ENCODE measurements around the gene CACNG5.

Gene CACNG5

GRCh38 chr17:66822009-66822408 lies 12.9 kb upstream of the CACNG5 start:
- DNase-seq (ENCODE audit: low read depth in 2 of 2) = no peak

DNA sequence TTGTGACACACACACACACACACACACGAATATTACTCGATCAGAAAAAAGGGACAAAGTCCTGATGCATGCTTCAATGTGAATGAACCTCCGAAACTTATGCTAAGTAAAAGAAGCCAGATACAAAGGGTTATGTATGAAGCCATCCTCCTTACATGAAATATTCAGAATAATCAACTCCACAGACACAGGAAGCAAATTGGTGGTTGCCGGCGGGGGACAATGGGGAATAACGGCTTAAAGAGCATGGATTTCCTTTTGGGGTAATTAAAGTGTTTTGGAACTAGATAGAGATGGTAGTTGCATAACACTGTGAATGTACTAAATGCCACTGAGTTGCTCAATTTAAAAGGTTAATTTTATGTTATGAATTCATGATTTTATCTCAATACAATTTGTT lies 8.1 kb upstream of the CACNG5 start:
- no peak for DNase-seq (ENCODE audit: low read depth in 2 of 2)

GRCh38 chr17:66829386-66829864 lies 5.5 kb upstream of the CACNG5 start:
- DNase-seq (ENCODE audit: low read depth in 2 of 2) = peak; percentile 8 to 22

GRCh38 chr17:66829883-66830282 lies 5.0 kb upstream of the CACNG5 start:
- DNase-seq (ENCODE audit: low read depth in 2 of 2) = no peak

DNA sequence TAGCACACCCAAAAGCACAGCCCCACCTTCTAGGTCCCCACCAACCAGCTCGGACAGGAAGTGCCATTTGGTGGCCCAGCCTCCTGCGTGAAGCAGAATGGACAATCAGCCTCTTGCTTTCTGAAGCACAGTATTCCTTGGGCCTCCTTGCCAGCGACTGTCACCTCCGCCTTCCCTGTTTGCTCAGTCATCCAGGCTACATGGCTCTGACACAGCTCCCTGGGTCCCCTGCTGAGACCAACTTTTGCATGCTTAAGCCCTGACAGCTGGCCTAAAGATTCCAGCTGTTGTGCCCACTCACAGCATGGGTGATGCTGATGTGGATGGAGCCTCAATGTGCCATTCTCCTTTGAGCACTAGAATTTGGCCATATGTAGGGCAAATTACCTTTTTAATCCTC lies 4.5 kb upstream of the CACNG5 start:
- no peak for DNase-seq (ENCODE audit: low read depth in 2 of 2)

GRCh38 chr17:66831383-66832210 lies 3.3 kb upstream of the CACNG5 start:
- no peak for DNase-seq (ENCODE audit: low read depth in 2 of 2)

DNA sequence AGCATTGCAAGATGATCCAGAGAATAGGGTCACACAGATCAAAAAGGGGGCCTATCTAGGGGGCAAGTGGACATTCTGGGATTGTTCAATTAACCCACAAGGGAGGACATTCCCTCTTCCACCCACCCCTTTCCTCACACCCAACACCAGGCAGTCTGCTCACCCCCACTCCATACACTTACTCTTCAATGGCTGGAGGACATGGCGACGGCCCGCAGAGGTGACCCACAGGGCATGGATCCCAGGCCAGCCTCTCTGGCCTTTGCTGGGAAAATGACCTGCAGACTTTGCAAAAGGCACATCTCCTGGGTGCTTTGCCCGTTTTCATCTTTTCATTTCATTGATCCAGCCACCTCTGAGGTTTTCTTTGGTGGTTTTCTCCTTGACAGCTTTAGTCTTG lies 1.7 kb upstream of the CACNG5 start:
- DNase-seq (ENCODE audit: low read depth in 2 of 2) = no peak

GRCh38 chr17:66834426-66834918 lies 445 bp upstream of the CACNG5 start:
- DNase-seq (ENCODE audit: low read depth in 2 of 2) = no peak

DNA sequence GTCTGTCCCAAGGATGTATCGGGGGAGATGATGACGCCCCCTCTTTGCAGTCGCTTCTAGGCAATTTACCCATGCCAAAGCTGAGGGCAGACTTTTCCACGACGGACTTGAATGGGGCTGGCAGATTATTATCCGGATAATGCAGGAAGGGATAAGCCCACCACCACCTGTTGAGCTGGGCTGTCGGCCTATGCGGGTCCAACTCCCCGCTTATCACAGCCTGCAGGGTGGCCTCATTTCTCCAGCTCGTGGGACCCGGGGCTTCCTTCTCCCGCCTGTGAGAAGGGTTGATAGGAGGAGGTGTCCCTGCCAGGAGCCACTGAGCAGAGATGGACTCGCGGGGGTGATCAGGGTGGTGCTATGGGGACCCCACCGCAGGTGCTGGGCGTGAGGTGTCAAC lies 559 bp downstream of the CACNG5 start:
- no peak for DNase-seq (ENCODE audit: low read depth in 2 of 2)

GRCh38 chr17:66836063-66837005 lies 1.4 kb downstream of the CACNG5 start:
- no peak for DNase-seq (ENCODE audit: low read depth in 2 of 2)

DNA sequence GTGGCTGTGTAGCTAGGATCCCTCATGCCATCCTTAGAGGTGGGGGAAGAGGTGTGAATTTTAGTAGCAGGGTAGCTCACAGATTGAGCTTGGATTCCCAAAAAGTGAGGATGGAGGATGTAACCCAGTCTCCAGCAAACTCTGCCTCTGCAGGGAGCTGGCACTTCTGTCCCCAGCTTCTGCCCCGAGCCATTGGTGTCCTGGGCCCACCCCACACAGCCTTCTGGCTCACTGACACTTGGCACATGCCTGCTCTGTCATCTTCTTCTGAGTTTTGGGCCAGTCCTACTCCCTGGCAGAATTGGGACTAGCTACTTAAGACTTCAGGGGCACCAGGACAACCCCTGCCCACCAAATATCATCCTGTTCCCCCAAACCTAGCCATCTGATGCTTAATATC lies 2.3 kb downstream of the CACNG5 start:
- DNase-seq (ENCODE audit: low read depth in 2 of 2) = no peak

DNA sequence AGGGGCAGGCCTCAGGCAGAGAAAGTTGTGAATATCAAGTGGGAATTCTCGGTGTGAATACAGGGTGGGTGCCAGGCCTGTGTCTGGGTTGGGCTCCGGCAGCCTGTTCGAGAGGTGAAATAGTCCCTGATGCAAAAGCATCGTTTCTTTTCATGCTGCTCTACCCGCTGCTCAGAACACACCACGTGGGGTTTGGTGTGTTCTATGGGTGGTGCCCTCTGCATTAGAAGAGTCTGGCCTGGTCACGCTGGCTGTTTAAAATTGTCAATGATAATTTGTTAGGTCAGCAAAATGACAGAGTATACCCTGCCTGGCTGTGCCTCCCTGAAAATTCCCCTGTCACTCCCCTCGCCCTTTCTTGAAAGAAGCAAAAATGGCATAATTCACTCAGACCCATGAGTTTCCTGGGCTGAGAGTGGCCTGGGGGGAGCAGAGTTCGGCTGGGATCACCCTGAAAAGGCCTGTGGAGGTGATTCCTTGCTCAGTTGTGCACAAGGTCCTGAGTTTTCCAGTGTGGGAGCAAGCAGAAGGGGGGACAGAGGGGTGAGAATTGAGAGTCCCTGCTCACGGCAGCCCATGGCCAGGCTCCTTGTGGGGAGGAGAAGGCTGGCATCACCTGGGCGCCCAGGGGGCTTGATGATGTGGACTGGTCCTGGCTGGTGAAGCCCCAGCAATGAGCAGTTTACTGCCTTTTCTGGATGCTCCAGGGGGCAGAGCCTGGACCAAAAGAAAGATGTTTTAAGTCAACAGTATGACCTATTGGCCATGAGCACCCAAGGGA lies 3.2 kb downstream of the CACNG5 start:
- no peak for DNase-seq (ENCODE audit: low read depth in 2 of 2)

DNA sequence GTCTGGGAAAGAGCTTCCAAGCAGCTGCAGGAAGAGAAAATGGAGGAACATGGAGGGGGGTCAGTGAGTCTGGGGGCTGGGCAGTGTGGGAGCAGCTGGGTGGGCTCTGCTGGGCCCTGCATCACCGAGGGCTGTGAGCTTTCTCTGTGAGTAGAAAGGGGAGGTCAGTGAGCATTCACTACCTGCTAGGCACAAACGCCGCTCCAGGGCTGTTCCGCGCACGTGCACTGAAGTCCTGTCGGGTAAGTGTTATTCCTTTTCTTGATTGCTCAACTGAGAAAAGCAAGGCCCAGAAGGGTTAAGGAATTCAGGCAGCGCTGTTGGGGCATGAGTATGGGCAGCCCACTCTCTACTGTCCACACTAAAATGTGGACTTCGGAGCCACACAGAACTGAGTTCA lies 4.7 kb downstream of the CACNG5 start:
- no peak for DNase-seq (ENCODE audit: low read depth in 2 of 2)

DNA sequence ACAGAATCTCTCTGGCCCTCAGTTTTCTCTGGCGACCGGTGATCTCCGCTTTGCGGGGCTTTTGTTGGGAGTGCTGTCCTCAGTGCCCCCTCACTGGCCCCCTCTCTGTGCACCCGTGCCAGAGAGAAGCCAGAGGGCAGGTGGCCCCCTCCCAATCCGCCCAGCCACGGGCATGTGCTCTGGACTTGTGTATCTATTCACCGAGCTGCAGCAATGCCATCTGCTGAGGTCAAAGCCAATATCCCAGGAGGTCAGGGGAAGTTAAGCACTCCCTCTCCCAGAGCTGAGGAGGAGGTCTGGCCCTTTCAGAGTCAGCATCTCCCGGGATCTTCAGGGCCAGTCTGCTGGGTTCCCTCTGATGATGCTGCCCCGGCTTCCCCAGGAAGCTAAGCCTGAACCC lies 5.1 kb downstream of the CACNG5 start:
- DNase-seq (ENCODE audit: low read depth in 2 of 2) = no peak

DNA sequence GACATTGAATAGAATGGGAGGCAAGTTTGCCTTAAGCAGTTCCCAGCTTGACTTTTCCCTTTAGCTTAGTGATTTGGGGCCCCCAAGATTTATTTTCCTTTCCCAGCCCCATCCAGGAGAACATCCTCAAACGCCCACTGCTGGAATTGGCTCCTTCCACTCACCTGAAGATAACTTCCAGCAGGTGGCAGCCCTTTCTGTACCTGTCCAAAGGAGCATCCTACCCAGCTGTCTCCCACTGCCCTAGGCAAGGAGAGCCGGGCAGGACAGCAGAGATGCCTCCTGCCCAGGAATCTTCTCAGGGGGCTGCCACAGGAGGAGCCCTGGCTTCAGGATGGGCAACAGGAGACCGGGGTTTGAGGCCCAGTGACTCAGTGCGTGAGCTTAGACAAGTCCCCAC lies 6.4 kb downstream of the CACNG5 start:
- no peak for DNase-seq (ENCODE audit: low read depth in 2 of 2)

DNA sequence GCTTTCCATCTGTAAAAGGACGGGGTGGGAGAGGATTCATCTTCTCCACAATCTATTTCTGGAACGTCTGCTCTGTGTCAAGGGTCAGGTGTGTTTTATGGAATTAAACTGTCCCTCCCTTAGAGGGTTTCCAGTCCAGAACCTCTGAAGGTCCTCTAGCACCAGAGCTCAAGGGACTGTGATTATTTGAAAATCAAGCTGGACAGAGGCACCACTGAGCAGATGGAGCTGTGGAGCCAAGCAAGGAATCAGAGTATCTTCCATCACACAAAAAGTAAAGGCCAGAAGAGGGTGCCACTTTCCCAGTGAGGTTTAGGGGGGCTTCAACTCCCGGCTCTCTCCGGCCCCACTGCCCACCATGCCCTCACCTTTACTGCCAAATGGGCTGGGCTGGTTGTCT lies 6.8 kb downstream of the CACNG5 start:
- DNase-seq (ENCODE audit: low read depth in 2 of 2) = no peak

- DNase-seq (ENCODE audit: low read depth in 2 of 2) = no peak
Observed at GRCh38 chr17:66842505-66842904, 7.6 kb downstream of the CACNG5 start.

DNA sequence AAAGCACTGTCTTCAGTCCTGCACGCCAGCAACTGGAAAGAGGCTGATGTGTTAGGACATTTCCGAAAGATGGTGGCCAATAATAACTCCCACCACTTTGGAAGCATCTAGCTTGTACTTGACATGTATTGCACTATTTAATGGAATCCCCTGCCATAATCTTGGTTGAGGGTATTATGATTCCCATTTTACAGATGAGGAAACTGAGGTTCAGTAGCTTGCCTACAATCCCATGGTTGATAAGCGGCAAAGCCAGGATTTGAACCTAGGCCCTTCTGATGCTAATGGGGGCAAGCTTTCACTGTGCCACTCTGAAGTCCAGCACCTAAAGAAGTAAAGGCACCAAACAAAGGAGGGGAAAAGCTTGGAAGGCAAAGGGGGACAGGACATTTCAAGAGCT lies 8.0 kb downstream of the CACNG5 start:
- DNase-seq (ENCODE audit: low read depth in 2 of 2) = no peak

DNA sequence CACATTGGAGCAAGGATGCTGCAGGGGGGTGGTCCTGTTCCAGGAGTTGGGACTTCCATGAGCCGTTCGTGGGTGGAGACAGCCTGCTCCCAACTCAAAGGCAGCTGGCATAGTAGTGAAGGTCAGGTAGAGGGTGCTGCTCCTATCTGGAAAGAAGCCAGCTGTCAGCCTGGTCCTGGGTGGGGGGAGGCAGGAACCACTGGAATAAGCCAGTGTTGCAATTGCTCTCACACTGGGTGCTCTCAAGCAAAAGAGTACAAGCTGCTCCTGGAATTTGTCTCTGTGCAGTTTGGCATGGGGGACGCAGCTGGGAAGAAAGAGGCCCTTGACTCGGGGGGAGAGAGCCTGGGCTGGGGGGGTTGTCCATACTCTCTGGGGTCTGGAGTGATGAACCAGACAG lies 8.7 kb downstream of the CACNG5 start:
- no peak for DNase-seq (ENCODE audit: low read depth in 2 of 2)

DNA sequence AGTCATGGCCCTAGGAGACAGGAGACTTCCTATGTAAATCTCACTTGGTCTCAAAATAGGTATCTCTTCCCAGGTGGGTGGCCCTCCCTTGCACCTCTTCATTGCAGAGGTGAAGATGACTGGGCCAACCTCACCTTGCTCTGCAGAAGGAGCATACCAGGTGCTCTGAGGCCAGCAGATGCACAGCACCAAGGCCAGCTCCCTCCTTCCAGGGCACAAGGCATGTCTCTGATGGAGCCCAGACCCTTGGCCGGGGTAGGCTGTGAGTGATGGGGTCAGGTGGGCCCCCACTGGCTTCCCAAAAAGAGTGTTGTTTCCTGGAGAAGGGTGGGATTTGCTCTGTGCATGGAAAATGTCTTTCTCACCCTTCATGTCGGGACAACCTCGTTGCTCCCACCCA lies 12.8 kb downstream of the CACNG5 start:
- no peak for DNase-seq (ENCODE audit: low read depth in 2 of 2)

DNA sequence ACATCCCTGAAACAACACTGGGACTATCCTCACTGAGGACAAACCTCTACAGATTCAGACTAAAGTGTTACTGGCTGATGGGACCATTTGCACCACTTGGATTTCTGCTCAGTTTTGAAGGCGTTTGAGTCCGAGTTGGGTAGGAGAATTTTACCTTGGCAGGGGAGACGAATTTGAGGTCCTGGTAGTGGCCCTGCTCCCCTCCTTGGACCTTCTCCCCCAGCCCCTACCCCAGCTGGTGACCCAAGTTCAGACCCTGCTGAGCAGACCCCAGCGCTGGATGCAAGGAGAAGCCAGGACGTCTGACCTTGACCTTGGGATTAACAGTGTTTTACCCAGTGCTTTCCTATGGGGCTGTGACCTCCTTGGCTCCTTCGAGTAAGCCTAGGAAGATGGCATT lies 13.6 kb downstream of the CACNG5 start:
- DNase-seq (ENCODE audit: low read depth in 2 of 2) = no peak
